ENCODE data around the gene PNPLA7. TPM values are rescaled to one million over a fixed set of nuclear protein-coding genes. Genes with fewer than 3 reads are reported as not detected.

PNPLA7 gene
- total RNA-seq, 2 experiments from 2014 or later: 1.5 to 10.2 TPM

DNA sequence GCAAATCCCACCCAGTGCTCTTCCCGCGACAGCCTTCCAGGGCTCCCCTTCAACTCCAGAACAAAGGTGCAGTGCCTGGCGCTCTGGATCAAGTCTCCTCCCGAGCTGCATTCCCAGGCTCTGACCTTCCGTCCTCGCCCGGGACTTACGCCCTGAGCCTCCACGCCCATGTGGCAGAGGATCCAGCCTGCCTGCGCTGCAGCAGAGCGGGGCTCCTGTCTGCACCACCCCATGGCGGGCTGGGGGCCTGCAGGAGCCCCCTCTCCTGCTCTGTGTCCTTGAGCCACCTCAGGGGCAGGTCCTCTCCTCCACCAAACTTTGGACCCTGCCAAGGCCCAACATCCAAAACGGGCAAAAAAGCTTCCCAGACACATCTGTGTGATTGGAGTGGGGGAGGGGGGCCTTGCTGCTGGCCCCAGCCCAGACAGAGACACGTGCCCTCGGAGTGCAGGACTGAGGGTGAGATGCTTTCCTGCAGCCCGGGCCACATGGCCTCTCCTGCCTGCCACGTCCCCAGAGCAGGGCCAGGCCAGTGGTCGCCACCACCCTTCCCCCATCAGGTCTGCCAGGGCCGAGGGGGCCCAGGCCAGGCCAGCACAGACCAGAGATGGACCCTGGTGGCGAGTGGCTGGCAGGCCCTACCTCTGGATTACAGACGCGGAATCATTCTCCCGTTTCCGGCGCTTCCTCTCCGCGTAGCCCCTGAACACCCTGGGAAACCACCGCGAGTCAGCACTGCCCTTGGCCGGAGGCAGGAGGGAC is 95.4 kb downstream of the PNPLA7 start:
- intact Hi-C loops (cut with micrococcal nuclease; ENCODE audit: unreplicated experiment): no loop called here
- peaks cover 34% of the 10 kb centered on the region for H3K4me1 ChIP-seq (ENCODE audit: insufficient read depth, low read length, poor library complexity, severe bottlenecking)
- no peak for DNase-seq (ENCODE audit: low spot score)
- POLR2A ChIA-PET: interaction anchor here (0.6 to 0.8 kb wide), 2 partner anchors 186 to 462 kb away, joined by 3 read pairs; partner anchors contain the start of gene PAXX
- BruUV-seq (replicated peaks): no TSS peak
- H4K20me1 ChIP-seq (ENCODE audit: insufficient read depth, low read length): no peaks in the 10 kb centered on the region
- H3K9me3 ChIP-seq (ENCODE audit: low read length): no peaks in the 10 kb centered on the region
- CTCF ChIA-PET (ENCODE audit: unreplicated experiment): no interaction called here
- H3K4me2 ChIP-seq (ENCODE audit: low read length): peak overlapping the region; percentile 68
- peak overlapping the region; percentile 66 for H3K4me3 ChIP-seq (ENCODE audit: low read depth, low read length, poor library complexity, severe bottlenecking)
- H3K79me2 ChIP-seq (ENCODE audit: insufficient read depth, low read depth, low read length): no peaks in the 10 kb centered on the region
- H3K9me2 ChIP-seq (ENCODE audit: insufficient read depth, low read length): no peaks in the 10 kb centered on the region
- peak overlapping the region; percentile 26; the same call in 1 of the 2 replicates for H2AFZ ChIP-seq (ENCODE audit: low read length)
- peak overlapping the region; percentile 10 for H3K27ac ChIP-seq (ENCODE audit: low read depth, low read length, poor library complexity, severe bottlenecking)
- H3K36me3 ChIP-seq (ENCODE audit: insufficient read depth, low read length): peaks cover 12% of the 10 kb centered on the region; the same call in 1 of the 2 replicates
- TF ChIP-seq, protein P1, sequence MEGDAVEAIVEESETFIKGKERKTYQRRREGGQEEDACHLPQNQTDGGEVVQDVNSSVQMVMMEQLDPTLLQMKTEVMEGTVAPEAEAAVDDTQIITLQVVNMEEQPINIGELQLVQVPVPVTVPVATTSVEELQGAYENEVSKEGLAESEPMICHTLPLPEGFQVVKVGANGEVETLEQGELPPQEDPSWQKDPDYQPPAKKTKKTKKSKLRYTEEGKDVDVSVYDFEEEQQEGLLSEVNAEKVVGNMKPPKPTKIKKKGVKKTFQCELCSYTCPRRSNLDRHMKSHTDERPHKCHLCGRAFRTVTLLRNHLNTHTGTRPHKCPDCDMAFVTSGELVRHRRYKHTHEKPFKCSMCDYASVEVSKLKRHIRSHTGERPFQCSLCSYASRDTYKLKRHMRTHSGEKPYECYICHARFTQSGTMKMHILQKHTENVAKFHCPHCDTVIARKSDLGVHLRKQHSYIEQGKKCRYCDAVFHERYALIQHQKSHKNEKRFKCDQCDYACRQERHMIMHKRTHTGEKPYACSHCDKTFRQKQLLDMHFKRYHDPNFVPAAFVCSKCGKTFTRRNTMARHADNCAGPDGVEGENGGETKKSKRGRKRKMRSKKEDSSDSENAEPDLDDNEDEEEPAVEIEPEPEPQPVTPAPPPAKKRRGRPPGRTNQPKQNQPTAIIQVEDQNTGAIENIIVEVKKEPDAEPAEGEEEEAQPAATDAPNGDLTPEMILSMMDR (conservative IDR thresholded peaks at IDR 0.05; ENCODE audit: low read length): no peak
- TF ChIP-seq EZH2phosphoT487 (IDR thresholded peaks at IDR 0.05; ENCODE audit: borderline replicate concordance, low read depth, low read length): no peak

GRCh38 chr9:137454145-137454596 is 96.0 kb downstream of the PNPLA7 start:
- ChIA-PET POLR2A (interaction anchor here (0.6 to 0.8 kb wide), 2 partner anchors 185 to 462 kb away, joined by 3 read pairs; partner anchors contain the start of gene PAXX), CTCF (ENCODE audit: unreplicated experiment) (no interaction called here)
- no peak for TF ChIP-seq EZH2phosphoT487 (IDR thresholded peaks at IDR 0.05; ENCODE audit: borderline replicate concordance, low read depth, low read length)
- TF ChIP-seq, protein P1 (conservative IDR thresholded peaks at IDR 0.05; ENCODE audit: low read length): no peak
- H3K4me2 ChIP-seq (ENCODE audit: low read length): peak overlapping the region; percentile 68
- H3K4me1 ChIP-seq (ENCODE audit: insufficient read depth, low read length, poor library complexity, severe bottlenecking): peaks cover 29% of the 10 kb centered on the region
- H3K4me3 ChIP-seq (ENCODE audit: low read depth, low read length, poor library complexity, severe bottlenecking): peak overlapping the region; percentile 66
- H3K27ac ChIP-seq (ENCODE audit: low read depth, low read length, poor library complexity, severe bottlenecking): peak overlapping the region; percentile 10
- peak; percentile 73 for DNase-seq (ENCODE audit: low spot score)
- peaks cover 17% of the 10 kb centered on the region; the same call in 1 of the 2 replicates for H3K36me3 ChIP-seq (ENCODE audit: insufficient read depth, low read length)
- H2AFZ ChIP-seq (ENCODE audit: low read length): peak overlapping the region; percentile 26; the same call in 1 of the 2 replicates
- no peaks in the 10 kb centered on the region for H3K9me3 ChIP-seq (ENCODE audit: low read length)
- no peaks in the 10 kb centered on the region for H3K9me2 ChIP-seq (ENCODE audit: insufficient read depth, low read length)
- H4K20me1 ChIP-seq (ENCODE audit: insufficient read depth, low read length): no peaks in the 10 kb centered on the region
- H3K79me2 ChIP-seq (ENCODE audit: insufficient read depth, low read depth, low read length): no peaks in the 10 kb centered on the region
- intact Hi-C loops (cut with micrococcal nuclease; ENCODE audit: unreplicated experiment): no loop called here
- BruUV-seq (replicated peaks): no TSS peak
